Measurements from ENCODE around the gene PRPF6. TPM values are rescaled to one million over a fixed set of nuclear protein-coding genes. Genes with fewer than 3 reads are reported as not detected.

The PRPF6 gene
- polyA plus RNA-seq, 1 experiment, result 38.5 TPM

DNA sequence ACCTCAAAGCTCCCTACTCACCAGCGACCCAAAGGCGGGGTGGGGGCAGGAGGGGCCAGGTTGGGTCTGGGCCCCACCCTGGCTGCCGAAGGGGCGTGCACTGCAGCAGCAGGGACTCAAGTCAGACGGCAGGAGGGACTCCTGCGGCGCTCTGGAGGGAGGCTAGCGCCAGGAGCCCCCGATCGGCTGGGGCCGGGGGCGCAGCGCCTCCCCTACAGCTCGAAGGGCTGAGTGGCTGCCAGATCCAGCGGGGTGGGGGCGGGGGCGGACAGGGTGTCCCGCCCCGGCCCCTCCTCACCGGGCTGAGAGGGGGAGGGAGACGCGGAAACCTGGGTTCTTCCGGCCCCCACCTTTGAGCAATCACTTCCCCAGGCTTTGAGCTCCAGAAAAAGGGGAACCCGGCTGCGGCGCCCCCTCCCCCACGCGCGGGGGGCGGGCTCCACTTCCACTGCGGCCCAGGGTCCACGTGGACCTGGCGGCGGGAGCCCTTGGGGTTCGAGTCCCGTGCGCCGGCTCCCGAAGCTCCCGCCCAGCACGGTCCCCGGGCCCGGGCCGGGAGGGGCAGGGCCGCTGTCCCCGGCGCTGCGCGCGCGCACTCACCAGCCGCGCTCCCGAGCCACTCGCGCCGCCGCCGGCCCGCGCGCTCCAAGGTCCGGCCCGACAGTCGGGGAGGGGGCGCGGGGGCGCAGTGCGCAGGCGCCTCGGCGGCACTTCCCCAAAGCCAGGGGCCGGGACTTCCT is 98.5 kb downstream of the PRPF6 start, which contains the start of gene RGS19:
Gene RGS19, minus strand, starts transcription at position 246 of the 740 bp plus-strand sequence. CDS start 2,632 bp downstream, outside the sequence.
- Histone ChIP-seq H3K27ac (ENCODE audit: low read depth, low read length) (no peak within 1 kb of the TSS), H3K9me3 (ENCODE audit: control insufficient read depth, insufficient read depth, low read length) (no peaks in the 10 kb centered on the region; the same call in 1 of the 2 replicates), H3K4me3 (ENCODE audit: low read depth, low read length) (peak within 1 kb of the TSS; percentile 68), H3K27me3 (ENCODE audit: control insufficient read depth, insufficient read depth, low read length) (peaks cover 8% of the 10 kb centered on the region)
- ChIA-PET CTCF (interaction anchor here (0.8 to 1.8 kb wide), 3 partner anchors 9 to 41 kb away, joined by 3 to 5 read pairs (median 4); no protein-coding TSS in a partner anchor), POLR2A (no interaction called here)
- DNase-seq (ENCODE audit: low read depth, low spot score), result no peak
- TF ChIP-seq, protein P1, sequence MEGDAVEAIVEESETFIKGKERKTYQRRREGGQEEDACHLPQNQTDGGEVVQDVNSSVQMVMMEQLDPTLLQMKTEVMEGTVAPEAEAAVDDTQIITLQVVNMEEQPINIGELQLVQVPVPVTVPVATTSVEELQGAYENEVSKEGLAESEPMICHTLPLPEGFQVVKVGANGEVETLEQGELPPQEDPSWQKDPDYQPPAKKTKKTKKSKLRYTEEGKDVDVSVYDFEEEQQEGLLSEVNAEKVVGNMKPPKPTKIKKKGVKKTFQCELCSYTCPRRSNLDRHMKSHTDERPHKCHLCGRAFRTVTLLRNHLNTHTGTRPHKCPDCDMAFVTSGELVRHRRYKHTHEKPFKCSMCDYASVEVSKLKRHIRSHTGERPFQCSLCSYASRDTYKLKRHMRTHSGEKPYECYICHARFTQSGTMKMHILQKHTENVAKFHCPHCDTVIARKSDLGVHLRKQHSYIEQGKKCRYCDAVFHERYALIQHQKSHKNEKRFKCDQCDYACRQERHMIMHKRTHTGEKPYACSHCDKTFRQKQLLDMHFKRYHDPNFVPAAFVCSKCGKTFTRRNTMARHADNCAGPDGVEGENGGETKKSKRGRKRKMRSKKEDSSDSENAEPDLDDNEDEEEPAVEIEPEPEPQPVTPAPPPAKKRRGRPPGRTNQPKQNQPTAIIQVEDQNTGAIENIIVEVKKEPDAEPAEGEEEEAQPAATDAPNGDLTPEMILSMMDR (IDR thresholded peaks at IDR 0.05; ENCODE audit: low read depth, low read length), result no peak

DNA sequence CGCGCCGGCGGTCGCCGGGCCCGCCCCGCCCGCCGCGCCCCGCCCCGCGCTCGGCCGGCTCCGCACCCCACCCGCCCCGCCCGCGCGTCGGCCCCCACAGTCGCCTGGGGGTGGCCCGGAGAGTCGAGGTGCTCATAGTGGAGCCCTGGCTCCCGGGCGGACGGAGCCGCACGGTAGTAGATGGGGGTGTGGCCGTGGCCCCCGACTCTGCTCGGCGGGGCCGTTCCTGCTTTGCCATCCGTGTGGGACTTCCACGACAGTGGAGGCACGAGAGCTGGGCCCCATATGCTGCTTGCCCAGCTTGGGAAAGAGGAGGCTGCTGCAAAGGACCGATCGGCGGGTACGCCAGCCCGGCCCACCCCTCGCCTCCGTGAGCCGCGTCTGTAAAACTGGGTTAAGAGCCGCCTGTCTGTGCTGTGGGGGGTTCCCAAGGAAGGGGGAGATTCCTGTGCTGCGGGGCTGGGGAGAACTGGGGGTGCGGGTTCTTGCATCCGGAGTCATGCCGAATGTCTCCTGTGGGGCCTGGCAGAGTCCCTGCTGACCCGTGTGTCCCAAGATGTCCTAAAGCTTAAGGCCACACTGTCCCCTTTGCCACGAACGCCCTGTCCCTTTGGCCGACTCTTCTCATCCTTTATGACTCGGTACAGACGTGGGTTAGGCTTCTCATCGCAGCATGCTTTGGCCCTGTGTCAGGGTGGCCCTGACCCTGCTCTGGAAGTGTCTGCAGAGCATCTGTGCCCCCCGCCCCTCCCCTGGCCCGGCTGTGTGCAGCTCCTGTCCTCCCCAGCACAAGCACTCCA is 99.3 kb downstream of the PRPF6 start, which contains the start of gene OPRL1:
Gene OPRL1, plus strand, starts transcription at position 70 of the 800 bp plus-strand sequence. CDS start 12,639 bp downstream, outside the sequence.
- Histone ChIP-seq H3K9me3 (ENCODE audit: control insufficient read depth, insufficient read depth, low read length) (peaks cover 4% of the 10 kb centered on the region; the same call in 1 of the 2 replicates), H3K4me3 (ENCODE audit: low read depth, low read length) (peak within 1 kb of the TSS; percentile 68), H3K27ac (ENCODE audit: low read depth, low read length) (no peak within 1 kb of the TSS), H3K27me3 (ENCODE audit: control insufficient read depth, insufficient read depth, low read length) (peaks cover 15% of the 10 kb centered on the region)
- CTCF ChIA-PET, result interaction anchor here (1.3 to 1.8 kb wide), 2 partner anchors 23 to 40 kb away, joined by 3 to 5 read pairs; no protein-coding TSS in a partner anchor
- POLR2A ChIA-PET, result no interaction called here
- TF ChIP-seq, protein P1 (IDR thresholded peaks at IDR 0.05; ENCODE audit: low read depth, low read length), result no peak
- no peak for DNase-seq (ENCODE audit: low read depth, low spot score)

- DNase-seq (ENCODE audit: low read depth, low spot score), result no peak
- Histone ChIP-seq H3K4me3 (ENCODE audit: low read depth, low read length) (no peak overlapping the region), H3K9me3 (ENCODE audit: control insufficient read depth, insufficient read depth, low read length) (peaks cover 4% of the 10 kb centered on the region; the same call in 1 of the 2 replicates), H3K27ac (ENCODE audit: low read depth, low read length) (no peak overlapping the region), H3K27me3 (ENCODE audit: control insufficient read depth, insufficient read depth, low read length) (peaks cover 23% of the 10 kb centered on the region)
- CTCF ChIA-PET, result no interaction called here
- POLR2A ChIA-PET, result no interaction called here
- TF ChIP-seq, protein P1 (IDR thresholded peaks at IDR 0.05; ENCODE audit: low read depth, low read length), result no peak
Measured at GRCh38 chr20:64080813-64081623, 100.1 kb downstream of the PRPF6 start.

DNA sequence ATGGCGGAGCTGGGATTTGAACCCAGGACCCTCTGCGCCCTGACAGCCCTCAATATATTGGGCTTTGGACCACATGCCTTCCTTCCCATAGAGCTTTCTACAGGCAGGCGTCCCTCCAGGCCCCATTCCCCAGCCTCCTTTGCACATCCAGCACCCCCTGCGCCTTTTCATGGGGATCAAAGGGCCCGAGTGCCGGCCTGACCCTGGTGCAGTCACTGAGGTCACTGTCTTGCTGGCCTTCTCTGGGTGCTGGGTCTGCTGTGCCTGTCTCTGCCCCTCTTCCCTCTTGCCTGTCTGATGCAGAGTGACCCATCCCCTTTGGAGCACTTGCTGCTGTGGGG is 100.7 kb downstream of the PRPF6 start:
- Histone ChIP-seq H3K27ac (ENCODE audit: low read depth, low read length) (no peak overlapping the region), H3K4me3 (ENCODE audit: low read depth, low read length) (no peak overlapping the region), H3K27me3 (ENCODE audit: control insufficient read depth, insufficient read depth, low read length) (peaks cover 27% of the 10 kb centered on the region), H3K9me3 (ENCODE audit: control insufficient read depth, insufficient read depth, low read length) (peaks cover 5% of the 10 kb centered on the region)
- TF ChIP-seq, protein P1 (IDR thresholded peaks at IDR 0.05; ENCODE audit: low read depth, low read length), result no peak
- DNase-seq (ENCODE audit: low read depth, low spot score), result no peak
- ChIA-PET CTCF (no interaction called here), POLR2A (no interaction called here)
